ENCODE measurements around the gene PI4K2A.

The PI4K2A gene

DNA sequence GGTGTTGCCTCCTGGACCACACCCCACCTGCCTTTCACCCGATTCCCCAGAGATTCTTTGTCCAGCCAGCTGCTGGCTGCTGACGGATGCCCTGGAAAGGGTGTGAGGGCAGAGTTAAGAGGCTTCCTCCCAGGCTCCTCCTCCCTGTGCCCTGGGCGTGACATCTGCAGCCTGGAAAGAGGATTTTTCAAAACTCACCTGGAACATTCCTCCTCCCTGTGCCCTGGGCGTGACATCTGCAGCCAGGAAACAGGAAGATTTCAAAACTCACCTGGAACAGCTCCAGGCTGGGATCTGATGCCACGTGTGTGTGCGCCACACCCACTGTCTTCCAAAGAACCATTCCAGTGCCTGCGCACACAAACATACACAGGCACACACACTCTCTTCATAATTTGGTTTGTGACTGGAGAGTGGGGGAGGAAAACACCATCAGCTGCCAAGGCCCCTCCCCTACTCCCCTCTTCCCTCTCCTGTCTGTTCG, 78.2 kb downstream of the PI4K2A start:
- no peak for TF ChIP-seq CTCF (conservative IDR thresholded peaks at IDR 0.05; ENCODE audit: low read length)
- no peak for TF ChIP-seq EZH2phosphoT487 (IDR thresholded peaks at IDR 0.05; ENCODE audit: borderline replicate concordance)
- no peaks in the 10 kb centered on the region for H3F3A ChIP-seq (ENCODE audit: low read depth)
- H4K20me1 ChIP-seq (ENCODE audit: insufficient read depth, low read length, poor library complexity, severe bottlenecking), result peaks cover 7% of the 10 kb centered on the region
- H3K9ac ChIP-seq (ENCODE audit: low read depth, low read length, poor library complexity, severe bottlenecking), result no peak overlapping the region
- H2AFZ ChIP-seq (ENCODE audit: low read length), result no peak overlapping the region
- H3K9me2 ChIP-seq (replicated peaks; ENCODE audit: low read depth, low read length), result no peaks in the 10 kb centered on the region
- peak overlapping the region; percentile 30 for H3K4me2 ChIP-seq (ENCODE audit: low read depth, low read length, poor library complexity, severe bottlenecking)
- no peaks in the 10 kb centered on the region for H3K36me3 ChIP-seq (ENCODE audit: insufficient read depth, low read length)
- H3K4me1 ChIP-seq (ENCODE audit: insufficient read depth, low read length, poor library complexity, severe bottlenecking), result peaks cover 62% of the 10 kb centered on the region
- no peaks in the 10 kb centered on the region for H3K9me3 ChIP-seq (ENCODE audit: insufficient read depth, low read depth, low read length)
- no peaks in the 10 kb centered on the region for H3K27me3 ChIP-seq (ENCODE audit: insufficient read depth, low read length, poor library complexity, severe bottlenecking)
- peaks cover 19% of the 10 kb centered on the region; the same call in 1 of the 2 replicates for H3K79me2 ChIP-seq (ENCODE audit: insufficient read depth, low read length)
- no peak overlapping the region for H3K4me3 ChIP-seq (ENCODE audit: low read length, poor library complexity, severe bottlenecking)

- Histone ChIP-seq H3K4me2 (ENCODE audit: low read depth, low read length, poor library complexity, severe bottlenecking) (no peak overlapping the region), H4K20me1 (ENCODE audit: insufficient read depth, low read length, poor library complexity, severe bottlenecking) (peaks cover 7% of the 10 kb centered on the region), H2AFZ (ENCODE audit: low read length) (no peak overlapping the region), H3K79me2 (ENCODE audit: insufficient read depth, low read length) (peaks cover 13% of the 10 kb centered on the region; the same call in 1 of the 2 replicates), H3K9ac (ENCODE audit: low read depth, low read length, poor library complexity, severe bottlenecking) (no peak overlapping the region), H3K4me3 (ENCODE audit: low read length, poor library complexity, severe bottlenecking) (no peak overlapping the region), H3K27me3 (ENCODE audit: insufficient read depth, low read length, poor library complexity, severe bottlenecking) (no peaks in the 10 kb centered on the region), H3K9me2 (replicated peaks; ENCODE audit: low read depth, low read length) (no peaks in the 10 kb centered on the region), H3F3A (ENCODE audit: low read depth) (no peaks in the 10 kb centered on the region), H3K4me1 (ENCODE audit: insufficient read depth, low read length, poor library complexity, severe bottlenecking) (peaks cover 59% of the 10 kb centered on the region), H3K36me3 (ENCODE audit: insufficient read depth, low read length) (no peaks in the 10 kb centered on the region), H3K9me3 (ENCODE audit: insufficient read depth, low read depth, low read length) (no peaks in the 10 kb centered on the region)
- no peak for TF ChIP-seq EZH2phosphoT487 (IDR thresholded peaks at IDR 0.05; ENCODE audit: borderline replicate concordance)
- no peak for TF ChIP-seq CTCF (conservative IDR thresholded peaks at IDR 0.05; ENCODE audit: low read length)
These were observed 79.1 kb downstream of the PI4K2A start for GRCh38 chr10:97719602-97720001.

DNA sequence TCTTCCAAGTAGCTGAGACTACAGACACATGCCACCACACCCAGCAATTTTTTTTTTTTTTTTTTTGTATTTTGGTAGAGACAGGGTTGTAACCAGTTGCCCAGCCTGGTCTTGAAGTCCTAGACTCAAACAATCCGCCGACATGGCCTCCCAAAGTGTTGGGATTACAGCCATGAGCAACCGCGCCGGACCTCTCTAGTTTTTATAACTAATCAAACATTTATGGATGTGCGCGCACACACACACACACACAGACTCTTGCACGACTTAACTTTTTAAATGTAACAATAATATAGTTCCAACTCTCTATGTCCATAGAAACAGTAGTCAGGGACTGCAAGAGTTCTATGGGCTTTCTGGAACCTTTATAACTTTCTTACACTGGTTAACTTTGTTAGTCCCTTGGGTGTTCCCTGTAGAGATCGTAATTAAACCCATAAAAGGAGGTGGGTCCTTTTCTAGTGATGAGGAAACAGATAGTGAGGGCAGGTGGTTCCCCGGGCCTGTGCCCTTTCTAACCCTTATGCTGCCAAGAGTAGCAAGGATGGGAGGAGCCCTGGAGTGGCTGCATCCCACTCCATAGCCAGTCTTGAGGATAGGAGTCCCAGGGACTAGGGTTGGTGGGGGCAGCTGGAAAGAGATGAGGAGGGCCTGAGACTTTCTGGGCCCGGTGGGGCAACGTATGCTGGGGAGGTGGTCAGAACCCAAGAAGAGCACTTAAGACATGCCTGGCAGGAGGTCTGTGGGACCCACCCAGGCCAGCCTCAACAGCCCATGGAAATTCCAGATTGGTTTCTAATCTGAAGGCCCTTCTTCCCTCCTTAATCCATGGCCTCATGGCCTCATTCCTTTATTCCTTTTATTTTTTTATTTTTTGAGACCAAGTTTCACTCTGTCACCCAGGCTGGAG, 81.7 kb downstream of the PI4K2A start:
- peaks cover 35% of the 10 kb centered on the region for H3K4me1 ChIP-seq (ENCODE audit: insufficient read depth, low read length, poor library complexity, severe bottlenecking)
- H3K9ac ChIP-seq (ENCODE audit: low read depth, low read length, poor library complexity, severe bottlenecking), result no peak overlapping the region
- TF ChIP-seq CTCF (conservative IDR thresholded peaks at IDR 0.05; ENCODE audit: low read length) (no peak), EZH2phosphoT487 (IDR thresholded peaks at IDR 0.05; ENCODE audit: borderline replicate concordance) (no peak)
- H3K79me2 ChIP-seq (ENCODE audit: insufficient read depth, low read length), result no peaks in the 10 kb centered on the region
- H3K4me3 ChIP-seq (ENCODE audit: low read length, poor library complexity, severe bottlenecking), result no peak overlapping the region
- no peaks in the 10 kb centered on the region for H3K9me2 ChIP-seq (replicated peaks; ENCODE audit: low read depth, low read length)
- no peaks in the 10 kb centered on the region for H3K9me3 ChIP-seq (ENCODE audit: insufficient read depth, low read depth, low read length)
- no peak overlapping the region for H2AFZ ChIP-seq (ENCODE audit: low read length)
- H3K36me3 ChIP-seq (ENCODE audit: insufficient read depth, low read length), result no peaks in the 10 kb centered on the region
- H3F3A ChIP-seq (ENCODE audit: low read depth), result no peaks in the 10 kb centered on the region
- H3K27me3 ChIP-seq (ENCODE audit: insufficient read depth, low read length, poor library complexity, severe bottlenecking), result no peaks in the 10 kb centered on the region
- peak overlapping the region; percentile 30 for H3K4me2 ChIP-seq (ENCODE audit: low read depth, low read length, poor library complexity, severe bottlenecking)
- H4K20me1 ChIP-seq (ENCODE audit: insufficient read depth, low read length, poor library complexity, severe bottlenecking), result no peaks in the 10 kb centered on the region

Measured in Loucy (cell line).